Measurements from ENCODE around the gene PROK2. TPM values are rescaled to one million over a fixed set of nuclear protein-coding genes. Genes with fewer than 3 reads are reported as not detected.

Gene PROK2
- total and polyA plus RNA-seq, 3 donors from 2014 or later: 4.9 to 23.1 (median 7.7) TPM

DNA sequence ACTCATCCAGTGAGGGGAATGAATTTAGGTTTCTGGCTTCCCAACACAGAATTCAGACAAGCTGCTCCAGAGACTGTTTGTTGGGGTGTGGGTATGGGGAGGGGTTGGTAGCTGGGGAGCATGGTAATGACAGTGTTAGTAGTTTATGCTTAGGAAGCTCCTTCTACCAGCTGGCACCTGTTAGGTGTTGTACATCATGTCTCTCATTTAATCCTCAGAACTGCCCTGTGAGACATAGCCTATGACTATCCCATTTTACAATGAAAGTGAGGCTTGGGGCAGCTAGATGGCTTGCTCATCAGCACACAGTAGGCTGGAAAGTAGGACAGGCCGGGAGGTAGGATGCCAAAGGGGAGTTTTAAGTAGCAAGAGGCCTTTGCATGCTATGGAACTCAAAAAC is 62.3 kb downstream of the PROK2 start:
- intact Hi-C loops (cut with DNase I; ENCODE audit: low total_unique reads): no loop called here

More for the DNA sequence above, 62.3 kb downstream of the PROK2 start:
- H3K27me3 ChIP-seq: no peaks in the 10 kb centered on the region
- TF ChIP-seq, protein P1, sequence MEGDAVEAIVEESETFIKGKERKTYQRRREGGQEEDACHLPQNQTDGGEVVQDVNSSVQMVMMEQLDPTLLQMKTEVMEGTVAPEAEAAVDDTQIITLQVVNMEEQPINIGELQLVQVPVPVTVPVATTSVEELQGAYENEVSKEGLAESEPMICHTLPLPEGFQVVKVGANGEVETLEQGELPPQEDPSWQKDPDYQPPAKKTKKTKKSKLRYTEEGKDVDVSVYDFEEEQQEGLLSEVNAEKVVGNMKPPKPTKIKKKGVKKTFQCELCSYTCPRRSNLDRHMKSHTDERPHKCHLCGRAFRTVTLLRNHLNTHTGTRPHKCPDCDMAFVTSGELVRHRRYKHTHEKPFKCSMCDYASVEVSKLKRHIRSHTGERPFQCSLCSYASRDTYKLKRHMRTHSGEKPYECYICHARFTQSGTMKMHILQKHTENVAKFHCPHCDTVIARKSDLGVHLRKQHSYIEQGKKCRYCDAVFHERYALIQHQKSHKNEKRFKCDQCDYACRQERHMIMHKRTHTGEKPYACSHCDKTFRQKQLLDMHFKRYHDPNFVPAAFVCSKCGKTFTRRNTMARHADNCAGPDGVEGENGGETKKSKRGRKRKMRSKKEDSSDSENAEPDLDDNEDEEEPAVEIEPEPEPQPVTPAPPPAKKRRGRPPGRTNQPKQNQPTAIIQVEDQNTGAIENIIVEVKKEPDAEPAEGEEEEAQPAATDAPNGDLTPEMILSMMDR (IDR thresholded peaks at IDR 0.05): no peak
- no peak for TF ChIP-seq POLR2A (IDR thresholded peaks at IDR 0.05)
- H3K4me1 ChIP-seq: peaks cover 11% of the 10 kb centered on the region
- no peaks in the 10 kb centered on the region for H3K9me3 ChIP-seq
- no peak for DNase-seq
- no peak overlapping the region for H3K27ac ChIP-seq
- no peaks in the 10 kb centered on the region for H3K36me3 ChIP-seq (ENCODE audit: low read depth, missing control alignments)
- no peak overlapping the region for H3K4me3 ChIP-seq
- WGBS, 2 donors: 82 to 90% methylated on average over 1 of the region's 1 CpG

Small RNA genes within 50 kb of the gene (small RNA-seq; reads per million reads assigned to genes)
- gene RN7SL271P: 0 reads per million in 2 donors

Other genes with a start within 250 kb of the PROK2 start
- gene FOXP1, start 201.4 kb downstream of the PROK2 start, total RNA-seq: 100 to 1,000 TPM in 1 of 2 donors, 10 to 100 TPM in 1; 75.9 to 105 TPM
- gene FOXP1, start 201.4 kb downstream of the PROK2 start, polyA plus RNA-seq (ENCODE audit: insufficient read depth, low read depth, low replicate concordance): 37.8 TPM
- gene EIF4E3, start 59.7 kb downstream of the PROK2 start, total RNA-seq: 10 to 100 TPM; 15.4 to 17.4 TPM
- gene EIF4E3, start 59.7 kb downstream of the PROK2 start, polyA plus RNA-seq (ENCODE audit: insufficient read depth, low read depth, low replicate concordance): 10.4 TPM
- gene GPR27, start 31.3 kb downstream of the PROK2 start, total RNA-seq: 10 to 100 TPM; 28.1 to 30.4 TPM
- 11.3 TPM for gene GPR27, start 31.3 kb downstream of the PROK2 start, polyA plus RNA-seq (ENCODE audit: insufficient read depth, low read depth, low replicate concordance)

All from testis (tissue), 3 donors.